ENCODE measurements around the gene GMDS. TPM values are rescaled to one million over a fixed set of nuclear protein-coding genes. Genes with fewer than 3 reads are reported as not detected.
A peak's percentile ranks its signal among the peaks of the same experiment; 100 is the strongest.

GMDS gene
- total RNA-seq, 1 experiment from 2014 or later = 9.7 TPM

DNA sequence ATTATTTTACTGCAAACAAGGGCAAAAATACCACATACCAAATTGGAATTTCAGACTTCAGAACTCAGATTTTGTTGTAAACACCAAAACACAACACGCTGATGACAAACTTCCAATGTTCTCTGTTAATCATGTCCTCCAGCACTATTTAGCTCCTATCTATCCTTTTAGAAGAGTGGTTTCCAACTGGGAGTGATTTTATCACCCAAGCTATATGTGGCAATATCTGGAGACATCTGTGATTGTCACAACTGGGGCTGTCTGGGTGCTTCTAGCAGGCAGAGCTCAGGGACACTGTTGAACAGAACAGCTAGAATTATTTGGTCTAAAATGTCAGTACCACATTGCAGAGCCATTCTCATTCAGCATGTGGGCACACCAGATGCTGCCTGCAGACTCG is 391.1 kb downstream of the GMDS start:
- DNase-seq = no peak
- Histone ChIP-seq H3K4me2 (ENCODE audit: low read depth, low read length, poor library complexity, severe bottlenecking) (no peak overlapping the region), H3K9ac (ENCODE audit: low read length) (no peak overlapping the region), H3K79me2 (ENCODE audit: low read length) (no peaks in the 10 kb centered on the region), H3K9me2 (replicated peaks; ENCODE audit: insufficient read depth, low read length) (no peaks in the 10 kb centered on the region), H4K20me1 (ENCODE audit: insufficient read depth, low read depth, low read length) (no peaks in the 10 kb centered on the region), H3K4me1 (ENCODE audit: low read length) (peaks cover 22% of the 10 kb centered on the region), H3K27ac (ENCODE audit: low read length) (no peak overlapping the region), H3K27me3 (ENCODE audit: low read length) (no peaks in the 10 kb centered on the region), H3K4me3 (ENCODE audit: low read length) (no peak overlapping the region), H3K36me3 (ENCODE audit: insufficient read depth, low read length) (no peaks in the 10 kb centered on the region), H3K9me3 (ENCODE audit: low read length) (no peaks in the 10 kb centered on the region), H2AFZ (ENCODE audit: low read length) (no peak overlapping the region)

DNA sequence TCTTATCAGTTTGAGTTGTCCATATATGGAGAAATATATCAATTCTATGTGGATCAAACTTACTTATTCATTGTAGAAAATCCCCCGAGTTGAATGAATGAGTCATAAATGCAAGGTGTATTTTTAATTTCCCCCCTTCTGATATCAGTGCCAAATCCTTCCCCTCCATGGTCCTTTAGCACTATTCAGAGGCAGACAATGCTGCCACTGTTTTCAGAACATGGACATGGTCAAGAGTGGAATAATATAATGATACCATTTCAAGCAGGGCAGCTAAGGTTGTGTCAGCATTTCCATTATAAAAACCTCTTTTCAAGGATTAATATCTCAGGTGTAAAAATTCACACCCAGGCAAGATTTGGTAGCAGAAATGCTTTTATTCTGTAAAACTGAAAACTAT is 391.6 kb downstream of the GMDS start:
- H3K27ac ChIP-seq (ENCODE audit: low read length) = no peak overlapping the region
- H3K9ac ChIP-seq (ENCODE audit: low read length) = no peak overlapping the region
- H3K4me1 ChIP-seq (ENCODE audit: low read length) = peaks cover 22% of the 10 kb centered on the region
- DNase-seq = no peak
- H3K4me2 ChIP-seq (ENCODE audit: low read depth, low read length, poor library complexity, severe bottlenecking) = no peak overlapping the region
- H4K20me1 ChIP-seq (ENCODE audit: insufficient read depth, low read depth, low read length) = no peaks in the 10 kb centered on the region
- H3K4me3 ChIP-seq (ENCODE audit: low read length) = no peak overlapping the region
- no peaks in the 10 kb centered on the region for H3K36me3 ChIP-seq (ENCODE audit: insufficient read depth, low read length)
- no peaks in the 10 kb centered on the region for H3K79me2 ChIP-seq (ENCODE audit: low read length)
- H2AFZ ChIP-seq (ENCODE audit: low read length) = no peak overlapping the region
- no peaks in the 10 kb centered on the region for H3K9me2 ChIP-seq (replicated peaks; ENCODE audit: insufficient read depth, low read length)
- no peaks in the 10 kb centered on the region for H3K27me3 ChIP-seq (ENCODE audit: low read length)
- H3K9me3 ChIP-seq (ENCODE audit: low read length) = no peaks in the 10 kb centered on the region

- H2AFZ ChIP-seq (ENCODE audit: low read length) = no peak overlapping the region
- peaks cover 15% of the 10 kb centered on the region for H3K4me1 ChIP-seq (ENCODE audit: low read length)
- no peak overlapping the region for H3K4me3 ChIP-seq (ENCODE audit: low read length)
- no peak overlapping the region for H3K4me2 ChIP-seq (ENCODE audit: low read depth, low read length, poor library complexity, severe bottlenecking)
- no peaks in the 10 kb centered on the region for H3K27me3 ChIP-seq (ENCODE audit: low read length)
- H3K9me3 ChIP-seq (ENCODE audit: low read length) = no peaks in the 10 kb centered on the region
- no peaks in the 10 kb centered on the region for H3K79me2 ChIP-seq (ENCODE audit: low read length)
- no peaks in the 10 kb centered on the region for H3K36me3 ChIP-seq (ENCODE audit: insufficient read depth, low read length)
- no peak overlapping the region for H3K9ac ChIP-seq (ENCODE audit: low read length)
- peak; percentile 25 for DNase-seq
- no peaks in the 10 kb centered on the region for H4K20me1 ChIP-seq (ENCODE audit: insufficient read depth, low read depth, low read length)
- H3K27ac ChIP-seq (ENCODE audit: low read length) = no peak overlapping the region
- H3K9me2 ChIP-seq (replicated peaks; ENCODE audit: insufficient read depth, low read length) = no peaks in the 10 kb centered on the region
Measured at GRCh38 chr6:1851681-1852456, 393.5 kb downstream of the GMDS start.

DNA sequence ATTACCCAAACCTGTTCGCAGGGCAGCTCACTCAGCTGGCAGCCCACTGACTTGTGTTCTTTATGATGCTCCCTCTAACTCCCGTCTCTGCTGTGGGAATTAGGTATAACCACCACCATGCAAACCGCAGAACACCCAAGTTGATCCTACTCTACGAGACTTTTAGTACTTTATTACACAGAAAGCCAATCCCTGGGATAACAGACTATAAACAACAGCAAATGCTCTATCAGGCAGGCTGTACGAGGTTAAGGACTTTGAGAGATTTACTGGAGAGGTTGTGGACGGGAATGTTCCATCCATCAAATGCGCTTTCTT is 394.6 kb downstream of the GMDS start:
- no peak overlapping the region for H3K27ac ChIP-seq (ENCODE audit: low read length)
- H3K9me2 ChIP-seq (replicated peaks; ENCODE audit: insufficient read depth, low read length) = no peaks in the 10 kb centered on the region
- H3K79me2 ChIP-seq (ENCODE audit: low read length) = no peaks in the 10 kb centered on the region
- no peak overlapping the region for H2AFZ ChIP-seq (ENCODE audit: low read length)
- H3K27me3 ChIP-seq (ENCODE audit: low read length) = no peaks in the 10 kb centered on the region
- no peak overlapping the region for H3K9ac ChIP-seq (ENCODE audit: low read length)
- H3K4me3 ChIP-seq (ENCODE audit: low read length) = no peak overlapping the region
- DNase-seq = peak; percentile 11
- no peaks in the 10 kb centered on the region for H3K36me3 ChIP-seq (ENCODE audit: insufficient read depth, low read length)
- H3K4me1 ChIP-seq (ENCODE audit: low read length) = peaks cover 5% of the 10 kb centered on the region
- no peak overlapping the region for H3K4me2 ChIP-seq (ENCODE audit: low read depth, low read length, poor library complexity, severe bottlenecking)
- no peaks in the 10 kb centered on the region for H3K9me3 ChIP-seq (ENCODE audit: low read length)
- H4K20me1 ChIP-seq (ENCODE audit: insufficient read depth, low read depth, low read length) = no peaks in the 10 kb centered on the region

- Histone ChIP-seq H3K27ac (ENCODE audit: low read length) (no peak overlapping the region), H3K4me2 (ENCODE audit: low read depth, low read length, poor library complexity, severe bottlenecking) (no peak overlapping the region), H2AFZ (ENCODE audit: low read length) (no peak overlapping the region), H4K20me1 (ENCODE audit: insufficient read depth, low read depth, low read length) (no peaks in the 10 kb centered on the region), H3K79me2 (ENCODE audit: low read length) (no peaks in the 10 kb centered on the region), H3K9me3 (ENCODE audit: low read length) (no peaks in the 10 kb centered on the region), H3K4me1 (ENCODE audit: low read length) (no peaks in the 10 kb centered on the region; the same call in 1 of the 2 replicates), H3K36me3 (ENCODE audit: insufficient read depth, low read length) (no peaks in the 10 kb centered on the region), H3K9ac (ENCODE audit: low read length) (no peak overlapping the region), H3K9me2 (replicated peaks; ENCODE audit: insufficient read depth, low read length) (no peaks in the 10 kb centered on the region), H3K27me3 (ENCODE audit: low read length) (no peaks in the 10 kb centered on the region), H3K4me3 (ENCODE audit: low read length) (no peak overlapping the region)
- DNase-seq = peak; percentile 19
Measured at GRCh38 chr6:1850121-1850839, 395.1 kb downstream of the GMDS start.

- Histone ChIP-seq H2AFZ (ENCODE audit: low read length) (no peak overlapping the region), H4K20me1 (ENCODE audit: insufficient read depth, low read depth, low read length) (no peaks in the 10 kb centered on the region), H3K9ac (ENCODE audit: low read length) (no peak overlapping the region)
Measured at GRCh38 chr6:1849691-1850090, 395.7 kb downstream of the GMDS start.

GRCh38 chr6:1848752-1849151 is 396.7 kb downstream of the GMDS start:
- Histone ChIP-seq H3K79me2 (ENCODE audit: low read length) (no peaks in the 10 kb centered on the region), H3K4me3 (ENCODE audit: low read length) (no peak overlapping the region), H3K9ac (ENCODE audit: low read length) (no peak overlapping the region), H2AFZ (ENCODE audit: low read length) (no peak overlapping the region), H3K36me3 (ENCODE audit: insufficient read depth, low read length) (no peaks in the 10 kb centered on the region), H3K4me2 (ENCODE audit: low read depth, low read length, poor library complexity, severe bottlenecking) (no peak overlapping the region), H3K4me1 (ENCODE audit: low read length) (no peaks in the 10 kb centered on the region), H3K27me3 (ENCODE audit: low read length) (no peaks in the 10 kb centered on the region), H4K20me1 (ENCODE audit: insufficient read depth, low read depth, low read length) (no peaks in the 10 kb centered on the region), H3K9me3 (ENCODE audit: low read length) (no peaks in the 10 kb centered on the region), H3K27ac (ENCODE audit: low read length) (no peak overlapping the region), H3K9me2 (replicated peaks; ENCODE audit: insufficient read depth, low read length) (no peaks in the 10 kb centered on the region)
- no peak for DNase-seq

More at GRCh38 chr6:1849691-1850090, 395.7 kb downstream of the GMDS start:
- Histone ChIP-seq H3K9me2 (replicated peaks; ENCODE audit: insufficient read depth, low read length) (no peaks in the 10 kb centered on the region), H3K9me3 (ENCODE audit: low read length) (no peaks in the 10 kb centered on the region), H3K79me2 (ENCODE audit: low read length) (no peaks in the 10 kb centered on the region), H3K36me3 (ENCODE audit: insufficient read depth, low read length) (no peaks in the 10 kb centered on the region), H3K4me2 (ENCODE audit: low read depth, low read length, poor library complexity, severe bottlenecking) (no peak overlapping the region), H3K4me1 (ENCODE audit: low read length) (no peaks in the 10 kb centered on the region), H3K27me3 (ENCODE audit: low read length) (no peaks in the 10 kb centered on the region), H3K4me3 (ENCODE audit: low read length) (no peak overlapping the region), H3K27ac (ENCODE audit: low read length) (no peak overlapping the region)
- DNase-seq = peak; percentile 25

GRCh38 chr6:1846611-1847010 is 398.8 kb downstream of the GMDS start:
- no peaks in the 10 kb centered on the region for H3K27me3 ChIP-seq (ENCODE audit: low read length)
- H3K9me2 ChIP-seq (replicated peaks; ENCODE audit: insufficient read depth, low read length) = no peaks in the 10 kb centered on the region
- H3K4me2 ChIP-seq (ENCODE audit: low read depth, low read length, poor library complexity, severe bottlenecking) = no peak overlapping the region
- no peaks in the 10 kb centered on the region for H3K4me1 ChIP-seq (ENCODE audit: low read length)
- H4K20me1 ChIP-seq (ENCODE audit: insufficient read depth, low read depth, low read length) = no peaks in the 10 kb centered on the region
- no peaks in the 10 kb centered on the region for H3K9me3 ChIP-seq (ENCODE audit: low read length)
- no peak overlapping the region for H3K9ac ChIP-seq (ENCODE audit: low read length)
- H3K36me3 ChIP-seq (ENCODE audit: insufficient read depth, low read length) = no peaks in the 10 kb centered on the region
- peak; percentile 4 for DNase-seq
- H3K27ac ChIP-seq (ENCODE audit: low read length) = no peak overlapping the region
- no peak overlapping the region for H3K4me3 ChIP-seq (ENCODE audit: low read length)
- no peaks in the 10 kb centered on the region for H3K79me2 ChIP-seq (ENCODE audit: low read length)
- no peak overlapping the region for H2AFZ ChIP-seq (ENCODE audit: low read length)
